Erythroblast (primary cell): ENCODE measurements around the gene LMBR1.
"Not testable (repeated sequence)": the region's sequence is repeated elsewhere in the genome, so short reads cannot be mapped to it uniquely, and the experiment has no call there.

ENCODE experiments used
- DNase-seq, 2 experiments: peaks; one replicate each; lab custom pipeline; 2025; lab: John Stamatoyannopoulos, UW
- GATA1 ChIP-seq: IDR thresholded peaks from 2 replicates; pipeline ENCODE4 v1.6.1; 2011; ENCODE audit warnings: low read depth, mild to moderate bottlenecking, control low read depth, low read length, moderate library complexity
- POLR2A ChIP-seq: IDR thresholded peaks from 2 replicates; pipeline ENCODE4 v1.6.1; 2011; ENCODE audit warnings: mild to moderate bottlenecking, low read length

LMBR1 gene

GRCh38 chr7:156703773-156704482 lies 189.1 kb downstream of the LMBR1 start:
- DNase-seq, result no peak
- no peak for TF ChIP-seq GATA1
- TF ChIP-seq POLR2A, result no peak

DNA sequence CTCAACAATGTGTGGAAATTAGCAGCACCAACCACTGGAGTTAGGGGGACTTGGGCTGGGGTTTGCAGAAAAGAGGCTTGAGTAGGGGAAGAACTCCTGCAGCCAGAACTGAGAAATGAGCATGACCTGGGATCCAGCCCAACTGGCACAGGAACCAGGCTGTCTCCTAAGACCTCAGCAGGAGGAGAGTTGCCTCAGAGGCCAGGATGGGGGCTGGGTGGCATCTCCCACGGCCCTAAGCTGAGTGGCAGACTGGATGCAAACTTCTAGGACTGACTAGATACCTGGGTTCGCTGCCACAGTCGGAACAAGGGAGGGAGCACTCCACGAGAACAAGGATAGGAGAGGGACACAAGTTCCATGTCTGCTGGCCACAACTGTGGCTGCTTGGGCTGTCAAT lies 189.8 kb downstream of the LMBR1 start:
- TF ChIP-seq GATA1 (no peak), POLR2A (no peak)
- no peak for DNase-seq

- DNase-seq, result no peak
Observed at GRCh38 chr7:156702399-156702798, 190.6 kb downstream of the LMBR1 start.

GRCh38 chr7:156701787-156702186 lies 191.2 kb downstream of the LMBR1 start:
- DNase-seq, result not testable (repeated sequence)

More at GRCh38 chr7:156702399-156702798, 190.6 kb downstream of the LMBR1 start:
- no peak for TF ChIP-seq POLR2A
- no peak for TF ChIP-seq GATA1

GRCh38 chr7:156698512-156698911 lies 194.5 kb downstream of the LMBR1 start:
- DNase-seq, result not testable (repeated sequence)

DNA sequence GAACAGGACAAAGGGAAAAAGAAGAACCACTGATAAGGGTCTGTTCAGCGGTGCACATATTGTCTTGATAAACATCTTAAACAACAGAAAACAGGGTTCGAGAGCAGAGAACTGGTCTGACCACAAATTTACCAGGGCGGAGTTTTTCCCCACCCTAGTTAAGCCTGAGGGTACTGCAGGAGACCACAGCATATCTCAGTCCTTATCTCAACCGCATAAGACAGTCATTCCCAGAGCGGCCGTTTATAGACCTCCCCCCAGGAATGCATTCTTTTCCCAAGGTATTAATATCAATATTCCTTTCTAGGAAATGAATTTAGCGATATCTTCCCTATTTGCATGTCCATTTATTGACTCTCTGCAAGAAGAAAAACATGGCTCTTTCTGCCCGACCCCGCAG lies 195.7 kb downstream of the LMBR1 start:
- peak; percentile 2 to 24 for DNase-seq

DNA sequence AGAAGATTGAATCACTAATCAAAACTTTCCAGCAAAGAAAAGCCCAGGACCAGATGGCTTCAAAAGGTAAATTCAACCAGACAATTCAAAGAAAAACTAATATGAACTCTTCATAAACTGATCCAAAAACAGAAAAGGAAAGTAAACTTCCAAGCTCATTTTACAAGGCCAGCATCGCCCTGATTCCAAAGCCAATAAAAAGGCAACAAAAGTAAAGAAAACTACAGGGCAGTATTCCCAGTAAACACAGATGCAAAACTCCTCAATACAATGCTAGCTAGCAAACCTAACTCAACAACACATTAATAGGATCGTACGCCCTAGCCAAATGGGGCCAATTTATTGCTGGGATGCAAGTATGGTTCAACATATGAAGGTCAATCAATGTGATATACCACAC lies 199.4 kb downstream of the LMBR1 start:
- TF ChIP-seq POLR2A (no peak), GATA1 (no peak)
- no peak for DNase-seq

- TF ChIP-seq POLR2A (no peak), GATA1 (no peak)
- DNase-seq, result no peak
Observed at GRCh38 chr7:156692849-156693248, 200.1 kb downstream of the LMBR1 start.

GRCh38 chr7:156691764-156692163 lies 201.2 kb downstream of the LMBR1 start:
- no peak for TF ChIP-seq GATA1
- no peak for TF ChIP-seq POLR2A
- no peak for DNase-seq

DNA sequence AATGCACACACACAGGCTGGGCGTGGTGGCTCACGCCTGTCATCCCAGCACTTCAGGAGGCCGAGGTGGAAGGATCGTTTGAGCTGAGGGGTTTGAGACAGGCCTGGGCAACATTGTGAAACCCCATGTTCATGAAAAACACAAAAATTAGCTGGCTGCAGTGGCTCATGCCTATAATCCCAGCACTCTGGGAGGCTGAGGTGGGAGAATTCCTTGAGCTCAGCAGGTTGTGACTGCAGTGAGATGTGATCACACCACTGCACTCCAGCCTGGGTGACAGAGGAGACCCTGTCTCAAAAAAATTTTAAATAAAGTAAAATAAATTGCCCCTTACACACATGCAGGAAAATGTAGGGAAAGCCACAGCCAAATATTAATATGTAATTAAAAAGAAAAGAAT lies 208.3 kb downstream of the LMBR1 start:
- DNase-seq, result no peak
- TF ChIP-seq POLR2A (no peak), GATA1 (no peak)

GRCh38 chr7:156684251-156684650 lies 208.7 kb downstream of the LMBR1 start:
- TF ChIP-seq GATA1 (no peak), POLR2A (no peak)
- DNase-seq, result no peak

GRCh38 chr7:156682928-156683327 lies 210.1 kb downstream of the LMBR1 start:
- no peak for TF ChIP-seq GATA1
- no peak for TF ChIP-seq POLR2A

DNA sequence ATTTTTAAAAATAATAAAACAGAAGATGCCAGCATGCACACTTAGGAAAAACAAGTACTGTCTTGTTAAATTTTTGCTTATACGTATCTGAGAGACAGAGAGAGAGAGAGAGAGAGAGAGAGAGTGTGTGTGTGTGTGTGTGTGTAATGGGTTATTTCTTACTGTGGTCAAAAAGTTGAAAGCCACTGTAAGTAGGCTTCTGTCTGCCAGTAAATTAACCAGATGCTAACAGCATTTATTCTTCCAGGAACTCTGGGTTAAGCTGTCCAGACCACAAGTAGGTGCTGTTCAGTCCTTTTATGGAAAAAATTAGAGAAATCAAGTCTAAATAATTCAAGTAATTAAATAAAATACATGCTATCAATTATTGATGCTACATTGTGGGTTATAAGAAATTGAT lies 212.7 kb downstream of the LMBR1 start:
- DNase-seq, result no peak

More at GRCh38 chr7:156682928-156683327, 210.1 kb downstream of the LMBR1 start:
- DNase-seq, result no peak

DNA sequence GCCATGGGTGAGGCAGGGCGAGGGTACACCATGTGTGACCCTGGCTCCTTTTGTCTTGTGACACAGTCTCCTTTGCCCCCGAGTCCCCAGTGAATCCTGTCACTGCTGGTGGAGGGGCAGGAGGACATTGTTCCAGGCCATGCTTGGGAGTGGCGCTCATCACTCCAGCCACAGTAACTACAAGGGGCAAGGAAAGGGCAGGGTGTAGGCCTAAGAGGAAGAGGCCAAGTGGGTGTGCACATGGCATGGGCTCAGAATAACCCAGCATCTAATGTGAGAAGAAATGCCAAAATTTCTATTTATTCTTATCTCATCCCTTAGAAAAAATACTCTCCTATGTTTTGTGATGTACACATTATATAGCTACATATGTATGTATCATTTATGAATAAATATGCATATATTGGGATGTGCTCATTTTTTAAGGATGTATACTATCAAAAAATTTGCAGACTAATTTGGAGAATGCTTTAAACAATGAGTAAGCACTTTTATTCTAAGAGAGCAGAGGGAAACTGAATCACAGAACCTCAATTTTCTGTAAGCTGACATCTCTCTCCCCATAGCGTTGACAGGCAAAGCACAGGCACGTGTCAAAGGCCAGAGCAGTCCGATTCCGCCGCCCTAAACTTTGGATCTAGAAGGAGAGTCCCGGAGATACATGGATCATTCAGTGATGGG lies 215.5 kb downstream of the LMBR1 start:
- TF ChIP-seq POLR2A (no peak), GATA1 (no peak)
- DNase-seq, result no peak

More for the DNA sequence above, 212.7 kb downstream of the LMBR1 start:
- no peak for TF ChIP-seq POLR2A
- no peak for TF ChIP-seq GATA1

DNA sequence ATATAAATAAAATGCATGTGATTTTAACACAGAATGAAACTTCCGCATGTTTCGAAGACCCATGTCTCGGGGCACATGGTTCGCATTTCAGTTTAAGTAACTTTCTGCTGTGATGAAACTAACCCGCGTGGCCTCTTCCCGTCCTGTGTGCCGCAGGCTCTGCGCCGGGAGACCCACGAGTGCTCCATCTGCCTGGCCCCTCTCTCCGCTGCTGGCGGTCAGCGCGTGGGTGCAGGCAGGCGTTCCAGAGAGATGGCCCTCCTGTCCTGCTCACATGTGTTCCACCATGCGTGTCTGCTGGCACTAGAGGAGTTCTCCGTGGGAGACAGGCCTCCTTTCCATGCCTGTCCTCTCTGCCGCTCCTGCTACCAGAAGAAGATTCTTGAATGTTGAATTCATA lies 216.7 kb downstream of the LMBR1 start:
- TF ChIP-seq GATA1 (no peak), POLR2A (no peak)

More for the DNA sequence above, 216.7 kb downstream of the LMBR1 start:
- no peak for DNase-seq
